ENCODE results near the gene TMEM120A. TPM values are rescaled to one million over a fixed set of nuclear protein-coding genes. Genes with fewer than 3 reads are reported as not detected.

The TMEM120A gene
- polyA plus RNA-seq, 1 of the 3 experiments (the other 2 are of a cell fraction): 59.8 TPM

DNA sequence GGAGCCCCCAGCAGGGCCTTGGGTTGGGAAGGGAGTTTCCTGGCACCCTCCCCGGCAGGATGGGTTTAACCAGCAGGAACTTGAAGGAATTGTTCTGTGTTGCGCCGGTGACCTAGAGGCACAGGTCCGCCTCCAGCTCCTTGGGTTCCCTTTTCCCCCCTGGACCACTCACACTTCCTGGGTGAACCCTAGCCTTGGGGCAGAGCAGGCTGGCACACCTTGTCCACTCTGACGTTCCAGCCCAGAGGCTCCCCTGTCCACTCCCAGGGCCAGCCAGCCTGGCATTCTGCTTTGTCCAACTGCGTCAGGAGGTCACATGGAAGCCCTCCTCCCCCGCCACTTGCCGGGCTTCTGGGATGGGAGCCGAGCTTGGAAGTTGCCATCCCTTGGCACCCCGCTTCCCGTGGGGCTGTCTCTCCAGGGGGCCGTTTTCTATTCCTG, 25.8 kb downstream of the TMEM120A start:
- Histone ChIP-seq H3K9me2 (no peaks in the 10 kb centered on the region), H3K36me3 (replicated peaks in 1 of 2; ENCODE audit: control insufficient read depth in 1 of 2, insufficient read depth in 2 of 2, low read length in 1 of 2) (peaks cover 0 to 3% of the 10 kb centered on the region in 2 experiments), H3K9me3 (no peaks in the 10 kb centered on the region), H3K27me3 (ENCODE audit: insufficient read depth) (no peaks in the 10 kb centered on the region), H4K20me1 (ENCODE audit: insufficient read depth) (no peaks in the 10 kb centered on the region), H3K4me2 (no peak overlapping the region), H2AFZ (ENCODE audit: low read depth) (no peak overlapping the region), H3K4me1 (ENCODE audit: control insufficient read depth in 1 of 2, insufficient read depth in 2 of 2, low read depth in 1 of 2, low read length in 1 of 2) (peaks cover 0 to 40% of the 10 kb centered on the region in 2 experiments; a peak in 1 of 4 replicates), H3K9ac (no peak overlapping the region), H3K4me3 (ENCODE audit: low read depth in 2 of 2, low read length in 1 of 2) (no peak overlapping the region), H3K79me2 (ENCODE audit: insufficient read depth) (no peaks in the 10 kb centered on the region), H3F3A (replicated peaks; ENCODE audit: insufficient read depth) (no peaks in the 10 kb centered on the region), H3K27ac (ENCODE audit: low read depth in 2 of 2, low read length in 1 of 2) (no peak overlapping the region; a peak in 1 of 4 replicates)
- POLR2A ChIA-PET: no interaction called here
- CTCF ChIA-PET: interaction anchor here (1.3 kb wide), 1 partner anchor 8 kb away, joined by 3 read pairs; no protein-coding TSS in a partner anchor
- DNase-seq: no peak
- TF ChIP-seq YY1 (IDR thresholded peaks at IDR 0.05; ENCODE audit: low read depth) (no peak), ELF1 (IDR thresholded peaks at IDR 0.05) (no peak), SIN3A (IDR thresholded peaks at IDR 0.05; ENCODE audit: borderline replicate concordance, low read depth, low read length) (no peak), MXI1 (IDR thresholded peaks at IDR 0.05; ENCODE audit: low read depth, low read length) (no peak), GABPA (IDR thresholded peaks at IDR 0.05; ENCODE audit: low read depth) (no peak), EP300 (IDR thresholded peaks at IDR 0.05; ENCODE audit: borderline replicate concordance in 1 of 2, low read depth in 1 of 2, low read length in 1 of 2) (no peak)
- TF ChIP-seq, protein P1, sequence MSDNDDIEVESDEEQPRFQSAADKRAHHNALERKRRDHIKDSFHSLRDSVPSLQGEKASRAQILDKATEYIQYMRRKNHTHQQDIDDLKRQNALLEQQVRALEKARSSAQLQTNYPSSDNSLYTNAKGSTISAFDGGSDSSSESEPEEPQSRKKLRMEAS (IDR thresholded peaks at IDR 0.05; ENCODE audit: low read depth): no peak
- TF ChIP-seq, protein P2, sequence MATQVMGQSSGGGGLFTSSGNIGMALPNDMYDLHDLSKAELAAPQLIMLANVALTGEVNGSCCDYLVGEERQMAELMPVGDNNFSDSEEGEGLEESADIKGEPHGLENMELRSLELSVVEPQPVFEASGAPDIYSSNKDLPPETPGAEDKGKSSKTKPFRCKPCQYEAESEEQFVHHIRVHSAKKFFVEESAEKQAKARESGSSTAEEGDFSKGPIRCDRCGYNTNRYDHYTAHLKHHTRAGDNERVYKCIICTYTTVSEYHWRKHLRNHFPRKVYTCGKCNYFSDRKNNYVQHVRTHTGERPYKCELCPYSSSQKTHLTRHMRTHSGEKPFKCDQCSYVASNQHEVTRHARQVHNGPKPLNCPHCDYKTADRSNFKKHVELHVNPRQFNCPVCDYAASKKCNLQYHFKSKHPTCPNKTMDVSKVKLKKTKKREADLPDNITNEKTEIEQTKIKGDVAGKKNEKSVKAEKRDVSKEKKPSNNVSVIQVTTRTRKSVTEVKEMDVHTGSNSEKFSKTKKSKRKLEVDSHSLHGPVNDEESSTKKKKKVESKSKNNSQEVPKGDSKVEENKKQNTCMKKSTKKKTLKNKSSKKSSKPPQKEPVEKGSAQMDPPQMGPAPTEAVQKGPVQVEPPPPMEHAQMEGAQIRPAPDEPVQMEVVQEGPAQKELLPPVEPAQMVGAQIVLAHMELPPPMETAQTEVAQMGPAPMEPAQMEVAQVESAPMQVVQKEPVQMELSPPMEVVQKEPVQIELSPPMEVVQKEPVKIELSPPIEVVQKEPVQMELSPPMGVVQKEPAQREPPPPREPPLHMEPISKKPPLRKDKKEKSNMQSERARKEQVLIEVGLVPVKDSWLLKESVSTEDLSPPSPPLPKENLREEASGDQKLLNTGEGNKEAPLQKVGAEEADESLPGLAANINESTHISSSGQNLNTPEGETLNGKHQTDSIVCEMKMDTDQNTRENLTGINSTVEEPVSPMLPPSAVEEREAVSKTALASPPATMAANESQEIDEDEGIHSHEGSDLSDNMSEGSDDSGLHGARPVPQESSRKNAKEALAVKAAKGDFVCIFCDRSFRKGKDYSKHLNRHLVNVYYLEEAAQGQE (IDR thresholded peaks at IDR 0.05; ENCODE audit: low read depth, low read length): no peak
- WGBS (ENCODE audit: low lambda C conversion rate): 88% methylated on average over 12 of the region's 12 CpGs

DNA sequence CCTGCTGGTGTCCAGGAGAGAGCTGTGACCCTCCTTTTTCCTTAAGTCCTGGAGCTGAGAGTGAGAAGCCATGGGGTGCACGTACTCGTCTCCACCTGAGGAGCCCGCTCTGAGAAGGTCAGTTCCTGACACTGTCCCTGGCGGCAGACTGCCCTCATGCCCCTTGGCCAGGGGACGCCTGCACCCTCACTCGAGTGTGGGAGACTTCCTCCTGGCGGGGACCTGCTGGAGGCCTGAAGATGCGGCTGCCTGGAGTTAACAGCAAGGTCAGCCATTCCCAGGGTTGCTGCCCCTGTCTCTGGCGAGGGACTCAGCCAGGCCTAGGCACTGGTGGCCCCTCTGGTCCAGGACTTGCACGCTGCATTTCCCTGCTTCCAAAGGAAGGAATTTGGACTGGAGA, 26.4 kb downstream of the TMEM120A start:
- no peak overlapping the region for H3K9ac ChIP-seq
- ChIA-PET POLR2A (no interaction called here), CTCF (interaction anchor here (1.3 to 4.0 kb wide), 2 partner anchors 8 to 102 kb away, joined by 6 to 18 read pairs; no protein-coding TSS in a partner anchor)
- DNase-seq: no peak
- no peak overlapping the region for H3K4me3 ChIP-seq (ENCODE audit: low read depth in 2 of 2, low read length in 1 of 2)
- no peak overlapping the region for H3K27ac ChIP-seq (ENCODE audit: low read depth in 2 of 2, low read length in 1 of 2)
- H3K9me2 ChIP-seq: no peaks in the 10 kb centered on the region
- H3K4me2 ChIP-seq: no peak overlapping the region
- no peaks in the 10 kb centered on the region for H3K9me3 ChIP-seq
- TF ChIP-seq, protein P3, sequence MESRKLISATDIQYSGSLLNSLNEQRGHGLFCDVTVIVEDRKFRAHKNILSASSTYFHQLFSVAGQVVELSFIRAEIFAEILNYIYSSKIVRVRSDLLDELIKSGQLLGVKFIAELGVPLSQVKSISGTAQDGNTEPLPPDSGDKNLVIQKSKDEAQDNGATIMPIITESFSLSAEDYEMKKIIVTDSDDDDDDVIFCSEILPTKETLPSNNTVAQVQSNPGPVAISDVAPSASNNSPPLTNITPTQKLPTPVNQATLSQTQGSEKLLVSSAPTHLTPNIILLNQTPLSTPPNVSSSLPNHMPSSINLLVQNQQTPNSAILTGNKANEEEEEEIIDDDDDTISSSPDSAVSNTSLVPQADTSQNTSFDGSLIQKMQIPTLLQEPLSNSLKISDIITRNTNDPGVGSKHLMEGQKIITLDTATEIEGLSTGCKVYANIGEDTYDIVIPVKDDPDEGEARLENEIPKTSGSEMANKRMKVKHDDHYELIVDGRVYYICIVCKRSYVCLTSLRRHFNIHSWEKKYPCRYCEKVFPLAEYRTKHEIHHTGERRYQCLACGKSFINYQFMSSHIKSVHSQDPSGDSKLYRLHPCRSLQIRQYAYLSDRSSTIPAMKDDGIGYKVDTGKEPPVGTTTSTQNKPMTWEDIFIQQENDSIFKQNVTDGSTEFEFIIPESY (IDR thresholded peaks at IDR 0.05; ENCODE audit: borderline replicate concordance, low read depth): no peak
- no peaks in the 10 kb centered on the region for H3K79me2 ChIP-seq (ENCODE audit: insufficient read depth)
- no peaks in the 10 kb centered on the region for H4K20me1 ChIP-seq (ENCODE audit: insufficient read depth)
- H3F3A ChIP-seq (replicated peaks; ENCODE audit: insufficient read depth): no peaks in the 10 kb centered on the region
- H2AFZ ChIP-seq (ENCODE audit: low read depth): no peak overlapping the region
- WGBS (ENCODE audit: low lambda C conversion rate): 92% methylated on average over 7 of the region's 10 CpGs
- peaks cover 0 to 45% of the 10 kb centered on the region in 2 experiments; a peak in 1 of 4 replicates for H3K4me1 ChIP-seq (ENCODE audit: control insufficient read depth in 1 of 2, insufficient read depth in 2 of 2, low read depth in 1 of 2, low read length in 1 of 2)
- no peaks in the 10 kb centered on the region for H3K27me3 ChIP-seq (ENCODE audit: insufficient read depth)
- H3K36me3 ChIP-seq (replicated peaks in 1 of 2; ENCODE audit: control insufficient read depth in 1 of 2, insufficient read depth in 2 of 2, low read length in 1 of 2): no peaks in the 10 kb centered on the region

All from SK-N-SH (cell line).